Lower leg skin (tissue), 3 donors: ENCODE results near the gene PDE8B.

Source experiments
- POLR2A ChIP-seq, 2 donors: fragments of 450-650 bp; IDR thresholded peaks; one replicate each; pipeline ENCODE4 v1.6.1; 2016 to 2017; ENCODE audit warnings: antibody characterized with exemption in 2 of 2, mild to moderate bottlenecking in 1 of 2, moderate library complexity in 1 of 2
- TF ChIP-seq, protein P1 (sequence below), 3 donors: fragments of 450-650 bp; IDR thresholded peaks; one replicate each; pipeline ENCODE4 v1.5.1; 2016; ENCODE audit warnings: antibody characterized with exemption in 3 of 3, mild to moderate bottlenecking in 3 of 3, moderate library complexity in 2 of 3

DNA sequence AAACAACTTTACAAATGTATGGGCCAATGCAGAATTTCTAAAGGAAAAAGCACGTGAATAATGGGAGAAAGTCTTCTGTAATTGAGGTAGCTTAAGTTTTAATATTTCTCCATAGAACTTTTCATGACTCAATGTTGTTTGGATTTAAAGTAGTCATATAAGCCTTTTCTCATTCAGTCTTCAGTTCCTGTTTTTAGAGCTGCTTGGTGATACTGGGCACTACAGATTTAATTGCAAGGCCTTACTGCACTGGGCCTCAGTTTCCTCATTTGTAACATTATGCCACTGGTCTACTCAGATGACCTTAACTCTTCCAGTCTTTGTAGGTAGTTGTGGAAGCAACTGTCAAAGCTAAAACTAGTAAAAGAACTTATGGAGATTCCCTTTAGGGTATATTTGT is 221.2 kb downstream of the PDE8B start:
- TF ChIP-seq, protein P1, sequence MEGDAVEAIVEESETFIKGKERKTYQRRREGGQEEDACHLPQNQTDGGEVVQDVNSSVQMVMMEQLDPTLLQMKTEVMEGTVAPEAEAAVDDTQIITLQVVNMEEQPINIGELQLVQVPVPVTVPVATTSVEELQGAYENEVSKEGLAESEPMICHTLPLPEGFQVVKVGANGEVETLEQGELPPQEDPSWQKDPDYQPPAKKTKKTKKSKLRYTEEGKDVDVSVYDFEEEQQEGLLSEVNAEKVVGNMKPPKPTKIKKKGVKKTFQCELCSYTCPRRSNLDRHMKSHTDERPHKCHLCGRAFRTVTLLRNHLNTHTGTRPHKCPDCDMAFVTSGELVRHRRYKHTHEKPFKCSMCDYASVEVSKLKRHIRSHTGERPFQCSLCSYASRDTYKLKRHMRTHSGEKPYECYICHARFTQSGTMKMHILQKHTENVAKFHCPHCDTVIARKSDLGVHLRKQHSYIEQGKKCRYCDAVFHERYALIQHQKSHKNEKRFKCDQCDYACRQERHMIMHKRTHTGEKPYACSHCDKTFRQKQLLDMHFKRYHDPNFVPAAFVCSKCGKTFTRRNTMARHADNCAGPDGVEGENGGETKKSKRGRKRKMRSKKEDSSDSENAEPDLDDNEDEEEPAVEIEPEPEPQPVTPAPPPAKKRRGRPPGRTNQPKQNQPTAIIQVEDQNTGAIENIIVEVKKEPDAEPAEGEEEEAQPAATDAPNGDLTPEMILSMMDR (IDR thresholded peaks at IDR 0.05) = no peak
- no peak for TF ChIP-seq POLR2A (IDR thresholded peaks at IDR 0.05)
